Bone marrow (tissue), 2 donors: ENCODE data around the gene ABCB6.
A peak's percentile ranks its signal among the peaks of the same experiment; 100 is the strongest.
"Not testable (repeated sequence)": the region's sequence is repeated elsewhere in the genome, so short reads cannot be mapped to it uniquely, and the experiment has no call there.

ENCODE experiments used
- DNase-seq, 2 donors: peaks; one replicate each; lab custom pipeline; 2025; lab: John Stamatoyannopoulos, UW

Gene ABCB6

GRCh38 chr2:219213486-219214071, 5.2 kb downstream of the ABCB6 start:
- DNase-seq: no peak

- DNase-seq: no peak
Measured at GRCh38 chr2:219213026-219213415, 5.7 kb downstream of the ABCB6 start.

GRCh38 chr2:219210886-219211362, 7.8 kb downstream of the ABCB6 start:
- no peak for DNase-seq

- no peak for DNase-seq
Measured at GRCh38 chr2:219210196-219210885, 8.4 kb downstream of the ABCB6 start.

- DNase-seq: no peak
Measured at GRCh38 chr2:219209236-219210195, 9.2 kb downstream of the ABCB6 start.

GRCh38 chr2:219207884-219208740, 10.6 kb downstream of the ABCB6 start:
- no peak for DNase-seq

GRCh38 chr2:219207134-219207883, 11.4 kb downstream of the ABCB6 start:
- DNase-seq: no peak

GRCh38 chr2:219206328-219207133, 12.2 kb downstream of the ABCB6 start, which contains the start of gene ZFAND2B:
Gene ZFAND2B (plus strand): TSS chr2:219206782. CDS start chr2:219206988, 206 bp downstream.
- peak; percentile 82 to 94 for DNase-seq

- DNase-seq: no peak
Measured at GRCh38 chr2:219205981-219206327, 12.8 kb downstream of the ABCB6 start.

GRCh38 chr2:219205165-219205538, 13.6 kb downstream of the ABCB6 start:
- DNase-seq: no peak

- DNase-seq: no peak
Measured at GRCh38 chr2:219204425-219205164, 14.2 kb downstream of the ABCB6 start.

GRCh38 chr2:219201331-219201730, 17.4 kb downstream of the ABCB6 start:
- DNase-seq: not testable (repeated sequence)

GRCh38 chr2:219200502-219201326, 18.0 kb downstream of the ABCB6 start:
- DNase-seq: not testable (repeated sequence)

- DNase-seq: no peak
Measured at GRCh38 chr2:219199470-219200211, 19.1 kb downstream of the ABCB6 start.

GRCh38 chr2:219198974-219199373, 19.8 kb downstream of the ABCB6 start:
- no peak for DNase-seq

GRCh38 chr2:219197388-219197787, 21.4 kb downstream of the ABCB6 start:
- DNase-seq: no peak

- no peak for DNase-seq
Measured at GRCh38 chr2:219186754-219187456, 31.9 kb downstream of the ABCB6 start.
